H1 (cell line): Measurements from ENCODE around the gene MIEF2.

Source experiments
- ASH2L ChIP-seq: fragments of 200-600, 300-600 bp; sonication (generic); IDR thresholded peaks from one replicate; pipeline ENCODE4 v1.7.1; 2017; ENCODE audit warnings: low read length
- CTCF ChIP-seq, 3 experiments: IDR thresholded peaks; 1 replicate in 2 of 3; 2 replicates in 1 of 3; pipeline versions ENCODE4 v1.5.1 to v1.6.1; 2011; ENCODE audit warnings: low read length in 3 of 3, mild to moderate bottlenecking in 3 of 3, inconsistent platforms in 2 of 3, low read depth in 1 of 3, moderate library complexity in 1 of 3; ENCODE audit not compliant: insufficient read depth in 1 of 3; ENCODE audit errors: control extremely low read depth in 1 of 3
- EP300 ChIP-seq, 2 experiments: IDR thresholded peaks; 1 replicate in 1 of 2; 2 replicates in 1 of 2; pipeline ENCODE4 v1.6.1; 2011 to 2012; ENCODE audit warnings: low read depth in 2 of 2, low read length in 2 of 2, mild to moderate bottlenecking in 2 of 2, borderline replicate concordance in 1 of 2, inconsistent platforms in 1 of 2, moderate library complexity in 1 of 2
- EZH2 ChIP-seq: fragments of 200-600 bp; sonication (generic); IDR thresholded peaks from 2 replicates; pipeline ENCODE4 v1.7.1; 2012; ENCODE audit warnings: low read depth, mild to moderate bottlenecking, moderate library complexity, low read length, inconsistent platforms; ENCODE audit not compliant: severe bottlenecking
- GABPA ChIP-seq: IDR thresholded peaks from 2 replicates; pipeline ENCODE4 v1.6.1; 2011; ENCODE audit warnings: mild to moderate bottlenecking, low read length, moderate library complexity, borderline replicate concordance; ENCODE audit not compliant: insufficient read depth
- JUN ChIP-seq: IDR thresholded peaks from 2 replicates; pipeline ENCODE4 v1.6.1; 2011; ENCODE audit warnings: low read depth, mild to moderate bottlenecking, improper control_type of control experiment, low read length
- MAFK ChIP-seq: IDR thresholded peaks from 2 replicates; pipeline ENCODE4 v1.6.1; 2012; ENCODE audit warnings: low read depth, mild to moderate bottlenecking, improper control_type of control experiment, low read length
- POLR2A ChIP-seq, 2 experiments: IDR thresholded peaks; 1 replicate in 1 of 2; 2 replicates in 1 of 2; pipeline ENCODE4 v1.6.1; 2011; ENCODE audit warnings: low read depth in 2 of 2, low read length in 2 of 2, mild to moderate bottlenecking in 2 of 2; ENCODE audit errors: control extremely low read depth in 1 of 2
- POLR2AphosphoS5 ChIP-seq: IDR thresholded peaks from 2 replicates; pipeline ENCODE4 v1.6.1; 2011; ENCODE audit warnings: low read depth, low read length
- RAD21 ChIP-seq, 2 experiments: IDR thresholded peaks in 1 of 2; conservative IDR thresholded peaks in 1 of 2; 2 replicates each; pipeline ENCODE4 v1.6.1; 2011; ENCODE audit warnings: low read depth in 2 of 2, low read length in 2 of 2, improper control_type of control experiment in 1 of 2, inconsistent platforms in 1 of 2, mild to moderate bottlenecking in 1 of 2, moderate library complexity in 1 of 2
- SIX5 ChIP-seq: IDR thresholded peaks from 2 replicates; pipeline ENCODE4 v1.6.1; 2011; ENCODE audit warnings: mild to moderate bottlenecking, low read depth, low read length
- SP1 ChIP-seq: IDR thresholded peaks from 2 replicates; pipeline ENCODE4 v1.6.1; 2011; ENCODE audit warnings: low read depth, low read length
- USF2 ChIP-seq: IDR thresholded peaks from 2 replicates; pipeline ENCODE4 v1.6.1; 2011; ENCODE audit warnings: low read length, improper control_type of control experiment

- TF ChIP-seq USF2 (no peak), CTCF (IDR thresholded peaks at IDR 0.05; ENCODE audit: control extremely low read depth in 1 of 3, insufficient read depth in 1 of 3, low read depth in 1 of 3, low read length in 3 of 3) (no peak), ASH2L (no peak), POLR2A (IDR thresholded peaks at IDR 0.05; ENCODE audit: control extremely low read depth in 1 of 2, low read depth in 2 of 2, low read length in 2 of 2) (no peak), RAD21 (IDR thresholded peaks at IDR 0.05 in 1 of 2, conservative IDR thresholded peaks at IDR 0.05 in 1 of 2; ENCODE audit: low read depth in 2 of 2, low read length in 2 of 2) (no peak), GABPA (no peak), POLR2AphosphoS5 (no peak), EP300 (IDR thresholded peaks at IDR 0.05; ENCODE audit: borderline replicate concordance in 1 of 2, low read depth in 2 of 2, low read length in 2 of 2) (no peak), SP1 (no peak), SIX5 (no peak), MAFK (no peak), EZH2 (no peak), JUN (no peak)
Observed at GRCh38 chr17:18233803-18234518, 26.5 kb upstream of the MIEF2 start.
